ENCODE data around the gene PICK1. TPM values are rescaled to one million over a fixed set of nuclear protein-coding genes. Genes with fewer than 3 reads are reported as not detected.

Gene PICK1
- total and polyA plus RNA-seq, 2 donors from 2014 or later = 28.4 to 43.4 TPM

DNA sequence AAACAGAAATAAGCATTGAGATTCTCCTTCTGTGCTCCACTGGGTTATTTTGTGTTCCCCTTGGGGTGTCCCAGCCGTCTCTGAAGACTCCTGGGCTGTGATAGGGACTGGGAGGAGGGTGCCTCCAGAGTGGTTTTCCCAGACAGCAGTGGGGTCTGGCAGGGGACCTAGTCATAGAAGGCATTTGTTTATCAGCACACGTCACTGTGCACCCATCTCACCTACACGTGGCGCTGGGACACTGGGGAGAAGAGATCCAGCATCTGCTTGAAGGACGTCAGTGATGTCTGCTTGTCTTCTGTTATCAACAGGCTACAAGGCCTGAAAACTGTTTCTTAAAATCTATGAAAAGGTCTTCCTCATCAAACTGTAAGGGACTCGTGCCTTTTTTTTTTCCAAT, 34.2 kb upstream of the PICK1 start:
- no peaks in the 10 kb centered on the region for H3K9me3 ChIP-seq (ENCODE audit: control insufficient read depth in 2 of 3, insufficient read depth in 1 of 3, low read length in 3 of 3)
- H3K9ac ChIP-seq (ENCODE audit: low read length in 3 of 3) = no peak overlapping the region
- H3K27me3 ChIP-seq (ENCODE audit: control insufficient read depth, insufficient read depth, low read length) = no peaks in the 10 kb centered on the region
- TF ChIP-seq, protein P1, sequence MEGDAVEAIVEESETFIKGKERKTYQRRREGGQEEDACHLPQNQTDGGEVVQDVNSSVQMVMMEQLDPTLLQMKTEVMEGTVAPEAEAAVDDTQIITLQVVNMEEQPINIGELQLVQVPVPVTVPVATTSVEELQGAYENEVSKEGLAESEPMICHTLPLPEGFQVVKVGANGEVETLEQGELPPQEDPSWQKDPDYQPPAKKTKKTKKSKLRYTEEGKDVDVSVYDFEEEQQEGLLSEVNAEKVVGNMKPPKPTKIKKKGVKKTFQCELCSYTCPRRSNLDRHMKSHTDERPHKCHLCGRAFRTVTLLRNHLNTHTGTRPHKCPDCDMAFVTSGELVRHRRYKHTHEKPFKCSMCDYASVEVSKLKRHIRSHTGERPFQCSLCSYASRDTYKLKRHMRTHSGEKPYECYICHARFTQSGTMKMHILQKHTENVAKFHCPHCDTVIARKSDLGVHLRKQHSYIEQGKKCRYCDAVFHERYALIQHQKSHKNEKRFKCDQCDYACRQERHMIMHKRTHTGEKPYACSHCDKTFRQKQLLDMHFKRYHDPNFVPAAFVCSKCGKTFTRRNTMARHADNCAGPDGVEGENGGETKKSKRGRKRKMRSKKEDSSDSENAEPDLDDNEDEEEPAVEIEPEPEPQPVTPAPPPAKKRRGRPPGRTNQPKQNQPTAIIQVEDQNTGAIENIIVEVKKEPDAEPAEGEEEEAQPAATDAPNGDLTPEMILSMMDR (IDR thresholded peaks at IDR 0.05; ENCODE audit: borderline replicate concordance, extremely low read depth, insufficient read depth) = no peak
- H3K4me1 ChIP-seq (ENCODE audit: control insufficient read depth in 2 of 3, insufficient read depth in 2 of 3, low read depth in 1 of 3, low read length in 3 of 3) = peaks cover 0 to 2% (median 0%) of the 10 kb centered on the region in 3 donors
- intact Hi-C loops (cut with DNase I) = no loop called here
- no peak overlapping the region for H3K27ac ChIP-seq (ENCODE audit: low read depth in 2 of 2, low read length in 2 of 2)
- no peak overlapping the region for H3K4me3 ChIP-seq (ENCODE audit: low read length in 3 of 3)
- FAIRE-seq (no peak), DNase-seq (no peak)
- H3K36me3 ChIP-seq (ENCODE audit: control insufficient read depth in 2 of 3, insufficient read depth in 3 of 3, low read length in 3 of 3) = no peaks in the 10 kb centered on the region

DNA sequence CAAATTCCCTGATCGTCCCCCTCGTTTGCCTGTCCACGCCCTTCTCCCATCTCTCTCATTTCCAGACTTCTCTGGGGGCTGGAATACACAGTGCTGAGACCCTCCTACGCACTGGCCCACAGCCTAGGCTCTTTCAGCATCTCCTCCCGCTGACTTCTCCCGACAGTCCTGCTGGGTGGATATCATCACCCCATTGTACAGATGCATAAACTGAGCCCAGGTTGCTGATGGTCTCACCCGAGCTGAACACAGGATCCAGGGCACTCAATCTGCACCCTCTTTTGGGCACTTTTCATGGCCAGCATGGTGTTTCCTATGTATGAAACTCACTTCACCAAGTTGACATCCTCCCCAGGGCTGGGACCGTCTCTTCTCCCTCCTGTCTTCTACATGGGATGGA, 31.7 kb upstream of the PICK1 start:
- no peaks in the 10 kb centered on the region for H3K9me3 ChIP-seq (ENCODE audit: control insufficient read depth in 2 of 3, insufficient read depth in 1 of 3, low read length in 3 of 3)
- no peaks in the 10 kb centered on the region for H3K36me3 ChIP-seq (ENCODE audit: control insufficient read depth in 2 of 3, insufficient read depth in 3 of 3, low read length in 3 of 3)
- FAIRE-seq (no peak), DNase-seq (peak in 1 of 5 donors; percentile 17)
- no peak overlapping the region for H3K4me3 ChIP-seq (ENCODE audit: low read length in 3 of 3)
- H3K9ac ChIP-seq (ENCODE audit: low read length in 3 of 3) = no peak overlapping the region
- intact Hi-C loops (cut with DNase I) = no loop called here
- H3K27me3 ChIP-seq (ENCODE audit: control insufficient read depth, insufficient read depth, low read length) = no peaks in the 10 kb centered on the region
- TF ChIP-seq, protein P1 (IDR thresholded peaks at IDR 0.05; ENCODE audit: borderline replicate concordance, extremely low read depth, insufficient read depth) = no peak
- H3K27ac ChIP-seq (ENCODE audit: low read depth in 2 of 2, low read length in 2 of 2) = no peak overlapping the region
- peaks cover 0 to 2% (median 0%) of the 10 kb centered on the region in 3 donors for H3K4me1 ChIP-seq (ENCODE audit: control insufficient read depth in 2 of 3, insufficient read depth in 2 of 3, low read depth in 1 of 3, low read length in 3 of 3)

GRCh38 chr22:38026130-38027111, 30.8 kb upstream of the PICK1 start:
- FAIRE-seq (no peak), DNase-seq (peak in 1 of 5 donors; percentile 56)
- Histone ChIP-seq H3K36me3 (ENCODE audit: control insufficient read depth in 2 of 3, insufficient read depth in 3 of 3, low read length in 3 of 3) (no peaks in the 10 kb centered on the region), H3K27me3 (ENCODE audit: control insufficient read depth, insufficient read depth, low read length) (no peaks in the 10 kb centered on the region), H3K9ac (ENCODE audit: low read length in 3 of 3) (no peak overlapping the region), H3K9me3 (ENCODE audit: control insufficient read depth in 2 of 3, insufficient read depth in 1 of 3, low read length in 3 of 3) (no peaks in the 10 kb centered on the region), H3K27ac (ENCODE audit: low read depth in 2 of 2, low read length in 2 of 2) (no peak overlapping the region), H3K4me1 (ENCODE audit: control insufficient read depth in 2 of 3, insufficient read depth in 2 of 3, low read depth in 1 of 3, low read length in 3 of 3) (peaks cover 0 to 2% (median 0%) of the 10 kb centered on the region in 3 donors), H3K4me3 (ENCODE audit: low read length in 3 of 3) (no peak overlapping the region)
- intact Hi-C loops (cut with DNase I) = no loop called here
- TF ChIP-seq, protein P1 (IDR thresholded peaks at IDR 0.05; ENCODE audit: borderline replicate concordance, extremely low read depth, insufficient read depth) = no peak
